ENCODE results near the gene CHRNB4.
"Not testable (repeated sequence)": the region's sequence is repeated elsewhere in the genome, so short reads cannot be mapped to it uniquely, and the experiment has no call there.

The CHRNB4 gene

DNA sequence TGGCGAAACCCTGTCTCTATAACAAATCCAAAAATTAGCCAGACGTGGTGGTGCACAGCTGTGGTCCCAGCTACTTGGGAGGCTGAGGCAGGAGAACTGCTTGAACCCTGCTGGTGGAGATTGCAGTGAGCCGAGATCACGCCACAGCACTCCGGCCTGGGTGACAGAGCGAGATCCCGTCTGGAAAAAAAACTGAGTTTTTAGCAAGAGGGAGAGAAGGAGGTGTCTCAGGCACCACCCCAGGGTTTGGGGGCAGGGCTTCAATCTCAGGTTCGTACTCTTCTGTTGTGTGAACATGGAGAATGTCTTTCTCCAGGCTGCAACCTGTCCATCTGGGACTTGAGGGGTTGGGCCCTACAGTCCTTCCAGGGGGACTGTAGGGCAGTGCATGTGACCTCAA, 22.9 kb downstream of the CHRNB4 start:
- no peak for DNase-seq

DNA sequence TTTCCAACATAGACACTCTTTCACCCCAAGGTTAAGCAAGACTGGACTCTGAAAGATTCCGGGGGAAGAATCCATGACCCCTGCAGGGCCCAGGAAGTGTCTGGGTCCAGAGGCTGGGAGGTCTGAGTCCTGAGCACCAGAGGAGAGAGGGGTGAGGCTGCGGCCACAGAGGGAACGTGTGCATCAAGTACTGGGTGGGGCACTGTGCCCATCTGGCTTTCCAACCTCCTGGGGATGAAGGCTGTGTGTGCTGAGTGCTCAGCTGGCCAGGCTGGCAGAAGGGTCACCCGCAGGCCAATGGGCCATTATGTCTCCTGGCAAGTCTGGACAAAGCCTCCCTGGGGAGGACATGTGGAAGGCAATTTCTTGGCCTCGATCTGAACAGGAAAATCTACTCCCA, 23.5 kb downstream of the CHRNB4 start:
- DNase-seq, result no peak

DNA sequence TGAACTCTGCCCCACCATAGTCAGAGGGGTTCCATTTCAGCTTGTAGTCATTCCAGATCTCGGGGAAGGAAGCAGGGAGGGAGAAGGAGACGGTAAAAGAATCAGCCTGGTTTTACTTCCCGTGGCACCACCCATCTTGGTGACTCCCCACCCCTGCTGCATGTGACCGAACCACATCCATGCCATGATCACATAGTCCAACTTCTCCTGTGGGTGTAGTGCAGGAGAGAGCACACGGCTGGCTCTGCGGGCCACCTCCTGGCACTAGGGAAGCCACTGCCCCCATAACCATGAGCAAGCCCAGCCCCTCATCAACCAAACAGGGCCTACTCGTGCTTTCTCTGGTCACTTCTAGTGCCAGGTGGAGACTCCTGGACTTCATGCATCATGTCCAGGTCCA, 23.9 kb downstream of the CHRNB4 start:
- no peak for DNase-seq

GRCh38 chr15:78616506-78616905, 24.5 kb downstream of the CHRNB4 start:
- DNase-seq, result no peak

DNA sequence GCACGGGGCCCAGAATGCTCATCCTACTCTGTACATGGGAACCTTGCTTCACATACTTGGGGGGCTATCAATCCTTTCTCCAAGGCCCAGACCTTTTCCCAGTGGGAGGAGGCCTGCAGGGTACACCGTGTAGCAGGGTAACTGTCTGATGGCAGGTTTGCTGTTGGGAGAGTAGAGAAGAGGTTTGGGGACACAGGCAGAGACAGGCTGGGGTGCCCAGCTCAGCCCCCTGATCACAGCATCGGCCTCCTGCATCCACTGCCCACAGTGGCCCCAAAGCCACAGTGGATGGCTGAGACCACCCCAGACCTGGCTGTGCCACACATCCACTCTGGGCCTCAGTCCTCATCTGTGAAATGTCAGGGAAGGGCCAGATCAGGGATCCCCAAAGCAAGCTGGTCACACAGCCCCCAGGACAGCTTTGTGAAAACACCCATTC, 25.8 kb downstream of the CHRNB4 start:
- DNase-seq, result no peak

GRCh38 chr15:78614021-78614420, 27.0 kb downstream of the CHRNB4 start:
- no peak for DNase-seq

GRCh38 chr15:78609551-78609950, 31.5 kb downstream of the CHRNB4 start:
- not testable (repeated sequence) for DNase-seq

DNA sequence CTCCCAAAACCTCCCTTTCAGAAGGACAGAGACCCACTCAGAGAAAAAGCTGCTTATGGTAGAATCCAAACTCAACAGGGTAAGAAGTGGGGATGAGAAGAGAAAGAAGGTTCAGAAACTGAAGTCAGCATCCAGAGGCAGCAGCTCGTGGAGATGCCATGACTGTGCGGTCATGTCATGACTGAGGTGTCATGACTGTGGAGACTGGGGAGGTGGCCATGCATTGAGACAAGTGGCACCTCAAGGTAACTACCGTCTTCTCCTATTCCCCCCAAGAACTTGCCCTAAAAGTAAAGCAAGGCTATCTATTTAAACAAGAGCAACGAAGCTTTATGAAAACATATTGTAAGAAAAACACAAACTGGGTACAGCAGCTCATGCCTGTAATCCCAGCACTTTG, 35.3 kb downstream of the CHRNB4 start:
- DNase-seq, result no peak

DNA sequence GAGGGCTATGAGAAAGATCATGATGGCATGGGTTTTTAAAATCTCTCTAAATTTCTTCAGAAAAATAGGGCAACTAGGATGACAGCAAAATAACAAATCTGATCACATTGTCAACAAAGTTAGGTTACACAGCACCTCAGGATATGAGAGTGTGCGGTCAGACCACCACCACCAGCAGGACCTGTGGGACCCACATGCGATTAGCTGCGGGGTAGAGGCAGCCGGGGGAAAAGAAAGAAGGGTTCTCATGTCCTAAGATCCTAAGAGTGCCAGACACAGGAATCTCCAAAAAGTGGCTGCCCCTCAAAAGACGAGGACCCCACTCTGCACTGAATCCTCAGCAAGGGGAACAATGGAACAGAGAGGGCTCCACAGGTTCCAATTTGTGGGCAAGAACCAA, 35.8 kb downstream of the CHRNB4 start:
- no peak for DNase-seq

- DNase-seq, result no peak
These were observed 36.6 kb downstream of the CHRNB4 start for GRCh38 chr15:78604420-78604819.

GRCh38 chr15:78603467-78603866, 37.5 kb downstream of the CHRNB4 start:
- no peak for DNase-seq

DNA sequence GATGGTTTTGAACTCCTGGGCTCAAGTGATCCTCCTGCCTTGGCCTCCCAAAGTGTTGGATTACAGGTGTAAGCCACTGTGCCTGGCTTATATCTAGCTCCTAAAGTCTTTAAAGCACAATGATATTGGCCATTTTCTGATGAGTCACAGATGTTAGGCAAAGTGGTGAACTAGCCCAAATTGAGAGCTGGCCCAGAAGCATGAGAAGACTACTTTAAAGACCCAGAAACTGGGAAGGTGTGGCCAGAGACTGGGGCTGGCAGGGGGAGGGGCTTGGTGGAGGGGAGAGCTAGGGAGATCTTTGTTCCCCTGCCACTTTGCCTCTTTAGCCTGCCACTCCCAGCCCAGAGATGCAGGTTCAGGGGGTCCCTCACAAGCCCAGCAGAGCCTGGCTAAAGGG, 41.8 kb downstream of the CHRNB4 start:
- DNase-seq, result no peak

DNA sequence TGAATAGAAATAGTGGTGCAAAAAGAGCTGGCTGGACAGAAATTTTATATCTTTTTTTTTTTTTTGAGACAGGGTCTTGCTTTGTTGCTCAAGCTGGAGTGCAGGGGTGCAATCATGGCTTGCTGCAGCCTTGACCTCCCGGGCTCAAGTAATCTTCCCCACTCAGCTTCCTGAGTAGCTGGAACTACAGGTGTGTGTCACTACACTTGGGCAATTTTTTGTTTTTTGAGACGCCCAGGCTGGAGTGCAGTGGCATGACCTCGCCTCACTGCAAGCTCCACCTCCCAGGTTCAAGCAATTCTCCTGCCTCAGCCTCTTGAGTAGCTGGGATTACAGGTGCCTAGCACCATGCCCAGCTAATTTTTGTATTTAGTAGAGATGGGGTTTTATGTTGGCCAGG, 42.7 kb downstream of the CHRNB4 start:
- DNase-seq, result no peak

- DNase-seq, result no peak
These were observed 43.4 kb downstream of the CHRNB4 start for GRCh38 chr15:78597583-78597982.

DNA sequence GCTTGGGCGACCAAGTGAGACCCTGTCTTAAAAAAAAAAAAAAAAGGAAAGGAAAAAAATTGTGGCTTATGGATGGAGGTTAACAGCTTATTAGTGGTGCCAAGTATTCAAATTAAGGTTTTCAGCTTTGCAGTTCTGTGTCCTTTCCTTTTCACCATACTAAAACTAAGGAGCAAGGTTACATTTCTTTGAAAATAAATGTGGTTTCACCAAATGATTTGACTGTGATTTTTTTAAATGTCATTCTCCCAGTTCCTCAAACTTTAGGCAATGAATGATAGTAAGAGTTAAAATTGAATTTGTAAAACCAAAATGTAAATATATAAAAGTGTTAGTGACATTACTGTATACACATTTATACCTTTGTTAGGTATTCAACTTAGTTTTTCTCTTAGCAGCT, 66.1 kb downstream of the CHRNB4 start:
- DNase-seq, result no peak
